Caco-2 (cell line): ENCODE results near the gene MMP17. TPM values are rescaled to one million over a fixed set of nuclear protein-coding genes. Genes with fewer than 3 reads are reported as not detected.

Experiments
- BruUV-seq: library from RNA; stranded (reverse); fragments of 400-500 nt; replicated peaks from 2 replicates; lab custom pipeline; 2021; lab: Mats Ljungman, UMichigan
- CTCF ChIA-PET: fragments of 300-600 bp; sonication (Branson Sonifier 250); formaldehyde crosslinking; loops from one replicate; lab custom pipeline; 2022; ENCODE audit warnings: antibody characterized with exemption; lab: Charles Lee
- POLR2A ChIA-PET: fragments of 300-600 bp; sonication (Branson Sonifier 250); formaldehyde crosslinking; loops from one replicate; lab custom pipeline; 2022; ENCODE audit warnings: antibody characterized with exemption; lab: Charles Lee
- DNase-seq, 2 experiments: peaks; one replicate each; pipeline versions ENCODE4 v3.0.0 to v3.0.0-alpha.2; 2020 to 2022
- H3K27me3 ChIP-seq: replicated peaks from 2 replicates; pipeline ENCODE4 v1.6.0; 2011; ENCODE audit warnings: low read length; ENCODE audit not compliant: control insufficient read depth, insufficient read depth
- H3K36me3 ChIP-seq: 2 replicates; pipeline ENCODE4 v1.5.1; 2011; ENCODE audit warnings: low read length; ENCODE audit not compliant: control insufficient read depth, insufficient read depth
- H3K4me1 ChIP-seq: fragments of 250-450 bp; sonication (Bioruptor Pico); 2 replicates; pipeline ENCODE4 v1.5.1; 2020; ENCODE audit warnings: mild to moderate bottlenecking
- H3K4me3 ChIP-seq: 2 replicates; pipeline ENCODE4 v1.5.1; 2011; ENCODE audit warnings: low read depth, mild to moderate bottlenecking, control low read depth, low read length
- H3K9me3 ChIP-seq: fragments of 250-450 bp; sonication (Bioruptor Pico); 2 replicates; pipeline ENCODE4 v1.5.1; 2020; ENCODE audit warnings: mild to moderate bottlenecking, moderate library complexity
- H3K27ac Mint-ChIP-seq: one replicate; pipeline ENCODE4 v1.8.0; 2022; ENCODE audit warnings: mixed read lengths; ENCODE audit not compliant: unreplicated experiment
- H3K27me3 Mint-ChIP-seq: one replicate; pipeline ENCODE4 v1.8.0; 2022; ENCODE audit warnings: mixed read lengths; ENCODE audit not compliant: insufficient read depth, unreplicated experiment
- H3K36me3 Mint-ChIP-seq: one replicate; pipeline ENCODE4 v1.8.0; 2022; ENCODE audit warnings: mild to moderate bottlenecking, mixed read lengths; ENCODE audit not compliant: insufficient read depth, unreplicated experiment
- H3K4me1 Mint-ChIP-seq: one replicate; pipeline ENCODE4 v1.8.0; 2022; ENCODE audit warnings: low read depth, mixed read lengths; ENCODE audit not compliant: unreplicated experiment
- H3K4me3 Mint-ChIP-seq: one replicate; pipeline ENCODE4 v1.8.0; 2022; ENCODE audit warnings: mild to moderate bottlenecking, moderate library complexity, mixed read lengths; ENCODE audit not compliant: unreplicated experiment
- H3K9me3 Mint-ChIP-seq: one replicate; pipeline ENCODE4 v1.8.0; 2022; ENCODE audit warnings: mixed read lengths; ENCODE audit not compliant: unreplicated experiment
- intact Hi-C: fragments of 100-400 bp; cut with micrococcal nuclease; formaldehyde crosslinking; loops from one replicate; pipeline ENCODE4 v1.10.0; 2022; ENCODE audit not compliant: unreplicated experiment
- total RNA-seq: library from RNA; stranded (reverse); gene quantifications from 2 replicates; pipeline ENCODE4 v1.2.3, GENCODE V29; 2022
- TF ChIP-seq, protein P1 (sequence below), 2 experiments: fragments of 200-600 bp in 1 of 2; IDR thresholded peaks; 1 replicate in 1 of 2; 2 replicates in 1 of 2; pipeline versions ENCODE4 v1.5.1 to v1.8.0; 2011 to 2022; ENCODE audit warnings: antibody characterized with exemption in 1 of 2, control low read depth in 1 of 2, inconsistent platforms in 1 of 2, low read depth in 1 of 2, low read length in 1 of 2, mild to moderate bottlenecking in 1 of 2, moderate library complexity in 1 of 2; ENCODE audit not compliant: insufficient read depth in 1 of 2, severe bottlenecking in 1 of 2, unreplicated experiment in 1 of 2

The MMP17 gene
- total RNA-seq, 1 experiment from 2014 or later: 4.6 TPM

DNA sequence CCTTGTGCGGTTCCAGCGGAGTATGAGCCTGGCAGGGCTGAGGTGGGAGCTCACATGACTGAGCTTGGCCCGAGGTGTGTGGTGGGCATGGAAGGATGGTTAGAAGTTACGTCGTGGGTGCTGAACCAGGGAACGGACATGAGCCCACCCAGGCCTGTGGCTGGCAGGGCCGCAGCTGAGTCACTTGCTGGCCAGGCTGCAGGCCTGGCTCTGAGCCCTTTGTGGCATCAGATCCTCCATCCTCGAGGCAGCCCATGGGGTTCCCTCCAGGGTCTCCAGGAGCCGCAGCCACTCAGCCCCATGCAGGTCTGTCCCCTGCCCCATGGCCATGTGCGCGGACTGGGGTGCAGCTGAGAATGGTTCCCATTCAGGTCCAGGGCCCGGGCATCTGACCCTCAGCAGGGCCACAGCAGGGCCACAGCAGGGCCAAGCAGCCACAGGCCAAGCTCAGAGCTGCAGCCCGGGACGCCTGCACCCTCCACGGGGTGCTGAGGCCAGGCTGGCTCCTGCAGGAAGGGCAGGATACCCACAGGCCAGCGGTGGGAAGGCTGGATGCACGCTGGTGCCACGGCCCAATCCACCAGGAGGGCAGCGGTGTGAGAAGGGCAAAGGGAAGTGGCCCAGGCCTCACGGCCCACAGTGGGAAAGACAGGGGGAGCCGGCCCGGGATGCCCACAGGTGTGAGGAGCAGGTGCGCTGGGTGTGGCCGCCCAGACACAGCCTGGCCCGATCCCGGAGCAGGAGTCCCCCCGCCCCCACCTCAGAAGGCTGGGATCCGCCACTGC, 39.9 kb downstream of the MMP17 start:
- no peak for DNase-seq
- H3K9me3 Mint-ChIP-seq: no peaks in the 10 kb centered on the region
- H3K27ac Mint-ChIP-seq: no peak overlapping the region
- Histone ChIP-seq H3K27me3 (no peaks in the 10 kb centered on the region), H3K4me1 (peaks cover 15% of the 10 kb centered on the region), H3K36me3 (no peaks in the 10 kb centered on the region), H3K9me3 (no peaks in the 10 kb centered on the region), H3K4me3 (no peak overlapping the region)
- no TSS peak for BruUV-seq
- peaks cover 9% of the 10 kb centered on the region for H3K36me3 Mint-ChIP-seq
- peaks cover 12% of the 10 kb centered on the region for H3K4me1 Mint-ChIP-seq
- TF ChIP-seq, protein P1, sequence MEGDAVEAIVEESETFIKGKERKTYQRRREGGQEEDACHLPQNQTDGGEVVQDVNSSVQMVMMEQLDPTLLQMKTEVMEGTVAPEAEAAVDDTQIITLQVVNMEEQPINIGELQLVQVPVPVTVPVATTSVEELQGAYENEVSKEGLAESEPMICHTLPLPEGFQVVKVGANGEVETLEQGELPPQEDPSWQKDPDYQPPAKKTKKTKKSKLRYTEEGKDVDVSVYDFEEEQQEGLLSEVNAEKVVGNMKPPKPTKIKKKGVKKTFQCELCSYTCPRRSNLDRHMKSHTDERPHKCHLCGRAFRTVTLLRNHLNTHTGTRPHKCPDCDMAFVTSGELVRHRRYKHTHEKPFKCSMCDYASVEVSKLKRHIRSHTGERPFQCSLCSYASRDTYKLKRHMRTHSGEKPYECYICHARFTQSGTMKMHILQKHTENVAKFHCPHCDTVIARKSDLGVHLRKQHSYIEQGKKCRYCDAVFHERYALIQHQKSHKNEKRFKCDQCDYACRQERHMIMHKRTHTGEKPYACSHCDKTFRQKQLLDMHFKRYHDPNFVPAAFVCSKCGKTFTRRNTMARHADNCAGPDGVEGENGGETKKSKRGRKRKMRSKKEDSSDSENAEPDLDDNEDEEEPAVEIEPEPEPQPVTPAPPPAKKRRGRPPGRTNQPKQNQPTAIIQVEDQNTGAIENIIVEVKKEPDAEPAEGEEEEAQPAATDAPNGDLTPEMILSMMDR (IDR thresholded peaks at IDR 0.05; ENCODE audit: insufficient read depth in 1 of 2, low read depth in 1 of 2, low read length in 1 of 2, severe bottlenecking in 1 of 2, unreplicated experiment in 1 of 2): no peak
- no peaks in the 10 kb centered on the region for H3K27me3 Mint-ChIP-seq
- H3K4me3 Mint-ChIP-seq: no peak overlapping the region
- ChIA-PET POLR2A (no interaction called here), CTCF (no interaction called here)
- intact Hi-C loops: no loop called here

DNA sequence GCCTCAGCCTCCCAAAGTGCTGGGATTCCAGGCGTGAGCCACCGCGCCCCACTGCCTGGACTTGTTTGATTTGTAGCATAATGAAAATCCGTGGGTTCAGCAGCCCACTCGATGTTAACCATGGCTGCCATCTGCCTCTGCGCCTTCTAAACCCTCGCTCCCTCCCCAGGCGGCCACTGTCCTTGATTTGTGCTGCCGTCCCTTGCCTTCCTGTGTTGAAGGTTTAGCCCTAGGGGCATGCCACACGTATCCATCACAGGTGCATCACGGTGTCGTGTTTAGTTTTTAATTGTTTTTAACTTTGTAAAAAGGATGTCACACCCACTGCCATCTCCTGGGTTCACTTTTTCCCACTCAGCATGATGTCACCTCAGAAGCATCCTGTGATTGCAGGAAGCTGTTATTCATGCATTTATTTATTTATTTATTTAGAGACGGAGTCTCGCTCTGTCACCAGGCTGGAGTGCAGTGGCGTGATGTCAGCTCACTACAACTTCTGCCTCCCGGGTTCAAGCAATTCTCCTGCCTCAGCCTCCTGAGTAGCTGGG, 41.8 kb downstream of the MMP17 start:
- no peak overlapping the region for H3K4me3 Mint-ChIP-seq
- Histone ChIP-seq H3K27me3 (no peaks in the 10 kb centered on the region), H3K4me1 (peaks cover 11% of the 10 kb centered on the region), H3K36me3 (no peaks in the 10 kb centered on the region), H3K9me3 (no peaks in the 10 kb centered on the region), H3K4me3 (no peak overlapping the region)
- intact Hi-C loops: no loop called here
- H3K27me3 Mint-ChIP-seq: no peaks in the 10 kb centered on the region
- TF ChIP-seq, protein P1 (IDR thresholded peaks at IDR 0.05; ENCODE audit: insufficient read depth in 1 of 2, low read depth in 1 of 2, low read length in 1 of 2, severe bottlenecking in 1 of 2, unreplicated experiment in 1 of 2): no peak
- peaks cover 13% of the 10 kb centered on the region for H3K36me3 Mint-ChIP-seq
- CTCF ChIA-PET: no interaction called here
- peak overlapping the region; percentile 93 for H3K27ac Mint-ChIP-seq
- no TSS peak for BruUV-seq
- POLR2A ChIA-PET: no interaction called here
- no peak for DNase-seq
- peaks cover 12% of the 10 kb centered on the region for H3K4me1 Mint-ChIP-seq
- H3K9me3 Mint-ChIP-seq: no peaks in the 10 kb centered on the region

DNA sequence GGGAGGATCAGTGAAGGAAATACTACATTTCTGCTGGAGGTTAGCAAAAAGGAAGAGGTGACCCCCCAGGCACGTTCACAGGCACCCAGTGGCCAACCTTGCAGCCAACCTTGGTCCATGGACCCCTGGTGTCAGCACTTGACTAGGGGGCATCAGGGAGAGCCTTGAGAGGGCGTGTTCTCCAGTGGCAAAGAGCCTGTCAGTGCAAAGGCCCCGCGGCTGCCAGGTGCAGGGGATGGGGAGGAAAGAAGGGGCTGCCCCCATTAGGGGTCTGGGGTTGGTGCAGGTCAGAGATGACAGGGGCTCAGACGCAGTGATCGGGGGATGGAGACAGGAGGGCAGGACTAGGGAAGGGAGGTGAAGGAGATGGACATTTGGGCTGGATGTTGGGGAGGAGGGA, 43.5 kb downstream of the MMP17 start:
- Mint-ChIP-seq H3K4me1 (peaks cover 6% of the 10 kb centered on the region), H3K27ac (no peak overlapping the region), H3K4me3 (no peak overlapping the region), H3K36me3 (peaks cover 13% of the 10 kb centered on the region), H3K27me3 (no peaks in the 10 kb centered on the region), H3K9me3 (no peaks in the 10 kb centered on the region)
- Histone ChIP-seq H3K27me3 (no peaks in the 10 kb centered on the region), H3K4me1 (peaks cover 11% of the 10 kb centered on the region), H3K9me3 (no peaks in the 10 kb centered on the region), H3K4me3 (no peak overlapping the region), H3K36me3 (no peaks in the 10 kb centered on the region)
- no TSS peak for BruUV-seq
- ChIA-PET POLR2A (no interaction called here), CTCF (no interaction called here)
- no peak for DNase-seq
- intact Hi-C loops: no loop called here
- TF ChIP-seq, protein P1 (IDR thresholded peaks at IDR 0.05; ENCODE audit: insufficient read depth in 1 of 2, low read depth in 1 of 2, low read length in 1 of 2, severe bottlenecking in 1 of 2, unreplicated experiment in 1 of 2): no peak
